B cell (primary cell): ENCODE data around the gene PDE11A.

ENCODE experiments used
- CTCF ChIP-seq: fragments of 200-600 bp; IDR thresholded peaks from one replicate; pipeline ENCODE4 v1.8.0; 2022; ENCODE audit warnings: antibody characterized with exemption, mild to moderate bottlenecking
- EZH2 ChIP-seq: IDR thresholded peaks from 2 replicates; pipeline ENCODE4 v1.6.1; 2012; ENCODE audit warnings: borderline replicate concordance, low read depth, mild to moderate bottlenecking, moderate library complexity, low read length; ENCODE audit not compliant: insufficient read depth, poor library complexity, severe bottlenecking

- TF ChIP-seq CTCF (peak; percentile 87), EZH2 (no peak)
Measured at GRCh38 chr2:177724398-177725287, 347.9 kb downstream of the PDE11A start.
